Endodermal cell (in vitro differentiated cells): ENCODE measurements around the gene HPSE2. TPM values are rescaled to one million over a fixed set of nuclear protein-coding genes. Genes with fewer than 3 reads are reported as not detected.

Experiments used
- DNase-seq: peaks from one replicate; pipeline ENCODE4 v3.0.0-alpha.2; 2017
- H3K27ac ChIP-seq: 2 replicates; pipeline ENCODE4 v1.5.1; 2013; ENCODE audit warnings: mild to moderate bottlenecking, low read depth, low read length, moderate library complexity
- H3K27me3 ChIP-seq: 2 replicates; pipeline ENCODE4 v1.6.1; 2013; ENCODE audit warnings: mild to moderate bottlenecking, low read length, moderate library complexity; ENCODE audit not compliant: insufficient read depth, control insufficient read depth, poor library complexity, severe bottlenecking
- H3K36me3 ChIP-seq: 2 replicates; pipeline ENCODE4 v1.7.0; 2013; ENCODE audit warnings: mild to moderate bottlenecking, low read length, moderate library complexity; ENCODE audit not compliant: control insufficient read depth, insufficient read depth
- H3K4me1 ChIP-seq: one replicate; pipeline ENCODE4 v1.7.0; 2013; ENCODE audit warnings: low read length; ENCODE audit not compliant: control insufficient read depth, insufficient read depth
- H3K4me3 ChIP-seq: 2 replicates; pipeline ENCODE4 v1.5.1; 2013; ENCODE audit warnings: mild to moderate bottlenecking, low read length, moderate library complexity
- H3K9ac ChIP-seq: 2 replicates; pipeline ENCODE4 v1.6.1; 2013; ENCODE audit warnings: mild to moderate bottlenecking, low read length, moderate library complexity; ENCODE audit not compliant: poor library complexity, severe bottlenecking; ENCODE audit errors: extremely low read depth
- H3K9me3 ChIP-seq: 2 replicates; pipeline ENCODE4 v1.6.1; 2013; ENCODE audit warnings: mild to moderate bottlenecking, low read length, moderate library complexity; ENCODE audit not compliant: control insufficient read depth
- H3K27ac Mint-ChIP-seq: 2 replicates; pipeline ENCODE4 v1.8.0; 2020; ENCODE audit warnings: mixed read lengths
- H3K27me3 Mint-ChIP-seq: 2 replicates; pipeline ENCODE4 v1.8.0; 2021; ENCODE audit warnings: mild to moderate bottlenecking, mixed read lengths; ENCODE audit not compliant: insufficient read depth
- H3K36me3 Mint-ChIP-seq: 2 replicates; pipeline ENCODE4 v1.8.0; 2020; ENCODE audit warnings: low read depth, mixed read lengths
- H3K4me1 Mint-ChIP-seq: 2 replicates; pipeline ENCODE4 v1.8.0; 2020; ENCODE audit warnings: mixed read lengths
- H3K4me3 Mint-ChIP-seq: 2 replicates; pipeline ENCODE4 v1.8.0; 2020; ENCODE audit warnings: mild to moderate bottlenecking, moderate library complexity, mixed read lengths
- H3K9me3 Mint-ChIP-seq: 2 replicates; pipeline ENCODE4 v1.8.0; 2020; ENCODE audit warnings: mild to moderate bottlenecking, mixed read lengths
- WGBS, 2 experiments: methylation state at CpG; one replicate each; pipeline versions ENCODE4 v1.1.5 to v1.1.7; 2013; ENCODE audit warnings: missing lambda C conversion rate in 2 of 2, mixed read lengths in 1 of 2; ENCODE audit not compliant: insufficient coverage in 1 of 2, insufficient read length in 1 of 2; 5-methylcytosine and 5-hydroxymethylcytosine counted together
- total RNA-seq, 2 donors: library from RNA; stranded (reverse); fragmentation: NEBNext Ultra II Directional in 1 of 2; extraction: Animal tissue kit (Norgen Biotek cat#: 25700) in 1 of 2; gene quantifications; 2 replicates in 1 of 2; 3 replicates in 1 of 2; pipeline ENCODE4 v1.2.1, GENCODE V29; 2021
- TF ChIP-seq, protein P1 (sequence below): fragments of 200-600 bp; sonication (generic); conservative IDR thresholded peaks from 2 replicates; pipeline ENCODE4 v1.5.0; 2021; ENCODE audit warnings: antibody characterized with exemption, mild to moderate bottlenecking

HPSE2 gene
- total RNA-seq, 2 donors from 2014 or later: 0.07 to 0.11 TPM

DNA sequence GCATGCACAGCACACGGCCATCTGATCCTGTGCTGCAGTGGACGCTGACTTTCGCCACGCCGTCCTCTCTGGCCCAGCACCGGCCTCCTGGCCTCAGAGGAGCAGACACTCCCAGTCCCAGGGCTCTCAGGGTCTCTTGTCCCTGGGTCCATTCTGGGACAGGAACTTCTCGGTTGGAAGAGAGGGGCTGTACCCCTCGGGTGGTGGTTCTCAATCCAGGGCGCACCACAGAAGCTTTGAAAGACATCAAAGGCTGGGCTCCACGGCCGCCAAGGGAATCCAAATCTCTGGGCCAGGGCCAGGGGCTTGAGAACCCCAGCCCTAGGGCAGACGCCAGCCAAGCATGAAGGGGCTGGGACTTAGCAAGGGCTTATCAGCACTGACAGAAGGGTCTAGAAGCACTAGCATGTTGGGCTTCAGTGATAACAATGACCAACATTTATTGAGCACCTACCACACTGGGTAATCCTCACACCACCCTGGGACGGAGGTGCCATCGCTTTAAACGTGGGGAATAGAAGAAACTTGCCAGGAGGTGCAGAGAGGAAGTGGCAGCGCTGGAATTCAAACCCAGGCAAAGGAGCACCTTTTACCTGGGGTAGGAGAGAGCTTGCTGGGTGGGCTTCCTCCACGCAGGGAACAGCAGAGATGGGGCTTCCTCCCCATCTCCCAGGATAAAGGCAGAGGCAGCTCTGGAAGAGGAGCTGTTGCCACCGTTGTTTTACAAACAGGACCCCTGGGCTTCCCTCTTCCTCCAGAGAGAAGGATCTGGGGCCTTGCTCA, 818.9 kb downstream of the HPSE2 start:
- H3K4me3 ChIP-seq: no peak overlapping the region
- H3K4me1 Mint-ChIP-seq: peaks cover 5% of the 10 kb centered on the region
- H3K36me3 ChIP-seq: no peaks in the 10 kb centered on the region
- H3K27me3 ChIP-seq: no peaks in the 10 kb centered on the region
- no peak overlapping the region for H3K27ac ChIP-seq
- no peaks in the 10 kb centered on the region for H3K9me3 Mint-ChIP-seq
- H3K27me3 Mint-ChIP-seq: no peaks in the 10 kb centered on the region
- H3K4me3 Mint-ChIP-seq: no peak overlapping the region
- no peak for DNase-seq
- no peak overlapping the region for H3K9ac ChIP-seq
- no peaks in the 10 kb centered on the region for H3K9me3 ChIP-seq
- H3K27ac Mint-ChIP-seq: no peak overlapping the region
- no peaks in the 10 kb centered on the region for H3K4me1 ChIP-seq
- H3K36me3 Mint-ChIP-seq: peaks cover 11% of the 10 kb centered on the region
- WGBS, 2 experiments: 88 to 95% methylated on average over 11 to 18 of the region's 18 CpGs
- TF ChIP-seq, protein P1, sequence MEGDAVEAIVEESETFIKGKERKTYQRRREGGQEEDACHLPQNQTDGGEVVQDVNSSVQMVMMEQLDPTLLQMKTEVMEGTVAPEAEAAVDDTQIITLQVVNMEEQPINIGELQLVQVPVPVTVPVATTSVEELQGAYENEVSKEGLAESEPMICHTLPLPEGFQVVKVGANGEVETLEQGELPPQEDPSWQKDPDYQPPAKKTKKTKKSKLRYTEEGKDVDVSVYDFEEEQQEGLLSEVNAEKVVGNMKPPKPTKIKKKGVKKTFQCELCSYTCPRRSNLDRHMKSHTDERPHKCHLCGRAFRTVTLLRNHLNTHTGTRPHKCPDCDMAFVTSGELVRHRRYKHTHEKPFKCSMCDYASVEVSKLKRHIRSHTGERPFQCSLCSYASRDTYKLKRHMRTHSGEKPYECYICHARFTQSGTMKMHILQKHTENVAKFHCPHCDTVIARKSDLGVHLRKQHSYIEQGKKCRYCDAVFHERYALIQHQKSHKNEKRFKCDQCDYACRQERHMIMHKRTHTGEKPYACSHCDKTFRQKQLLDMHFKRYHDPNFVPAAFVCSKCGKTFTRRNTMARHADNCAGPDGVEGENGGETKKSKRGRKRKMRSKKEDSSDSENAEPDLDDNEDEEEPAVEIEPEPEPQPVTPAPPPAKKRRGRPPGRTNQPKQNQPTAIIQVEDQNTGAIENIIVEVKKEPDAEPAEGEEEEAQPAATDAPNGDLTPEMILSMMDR: no peak

DNA sequence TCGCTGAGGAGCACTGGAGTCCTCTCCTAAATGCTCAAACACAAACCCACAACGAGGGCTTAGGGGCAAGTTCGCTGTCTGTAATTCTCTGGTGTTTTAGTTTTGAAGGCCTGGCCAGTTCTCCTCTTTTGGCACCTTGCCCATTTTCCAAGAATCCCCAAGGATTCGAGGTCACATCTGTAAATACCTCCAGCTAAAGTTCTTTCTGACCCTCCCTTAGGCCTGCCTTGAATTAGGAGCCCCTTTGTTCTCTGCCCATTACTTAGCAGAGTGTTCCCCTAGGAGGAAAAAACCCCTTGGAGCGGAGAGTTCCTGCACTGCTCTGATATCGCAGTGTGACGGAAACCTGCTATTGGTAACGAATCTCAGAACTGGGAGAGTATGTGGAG, 819.9 kb downstream of the HPSE2 start:
- no peak overlapping the region for H3K4me3 Mint-ChIP-seq
- peaks cover 11% of the 10 kb centered on the region for H3K36me3 Mint-ChIP-seq
- TF ChIP-seq, protein P1: no peak
- peaks cover 5% of the 10 kb centered on the region for H3K4me1 Mint-ChIP-seq
- 54 to 82% methylated on average over 4 to 8 of the region's 8 CpGs for WGBS, 2 experiments
- H3K27ac Mint-ChIP-seq: peak overlapping the region; percentile 55
- no peaks in the 10 kb centered on the region for H3K36me3 ChIP-seq
- no peak overlapping the region for H3K4me3 ChIP-seq
- H3K9me3 ChIP-seq: no peaks in the 10 kb centered on the region
- no peaks in the 10 kb centered on the region for H3K9me3 Mint-ChIP-seq
- no peaks in the 10 kb centered on the region for H3K27me3 Mint-ChIP-seq
- DNase-seq: no peak
- H3K9ac ChIP-seq: no peak overlapping the region
- H3K27me3 ChIP-seq: no peaks in the 10 kb centered on the region
- no peaks in the 10 kb centered on the region for H3K4me1 ChIP-seq
- H3K27ac ChIP-seq: peak overlapping the region; percentile 69

DNA sequence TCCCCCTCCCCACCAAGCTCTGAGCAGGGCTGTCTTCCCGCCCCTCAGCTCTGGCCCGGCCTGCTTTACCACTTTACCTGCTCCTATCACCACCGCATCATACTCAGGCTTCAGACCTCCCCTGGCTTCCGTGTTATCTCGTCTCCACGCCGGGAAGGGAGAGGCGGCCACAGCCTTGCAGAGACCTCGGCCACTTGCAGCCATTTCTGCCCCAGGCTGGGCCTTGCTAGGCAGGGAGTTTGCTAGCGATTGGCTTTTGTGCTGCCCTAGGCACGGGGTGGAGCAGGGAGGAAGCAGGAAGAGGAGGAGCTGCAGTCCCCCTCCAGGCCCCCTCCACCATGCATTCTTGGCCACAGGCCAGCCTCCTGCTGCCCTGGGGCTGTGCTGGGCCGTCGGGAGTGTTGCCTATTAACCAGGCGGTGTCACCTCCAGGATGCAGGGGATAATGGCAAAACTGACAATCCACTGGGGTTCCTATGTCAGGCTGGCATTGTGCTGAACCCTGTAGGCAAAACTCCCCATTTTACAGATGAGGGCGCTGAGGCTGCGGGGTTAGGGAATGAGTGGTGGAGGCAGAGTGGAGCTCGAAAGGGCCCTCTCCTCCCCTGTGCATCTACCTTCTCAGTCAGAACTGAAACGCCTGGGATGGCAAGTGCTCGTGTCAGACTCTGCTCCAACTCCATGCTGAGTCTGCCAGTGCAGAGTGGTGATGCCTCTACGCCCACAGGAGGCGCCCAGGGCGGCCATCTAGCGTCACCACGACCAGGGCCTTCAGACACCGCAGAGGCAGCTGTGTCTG, 820.5 kb downstream of the HPSE2 start, which contains the start of gene PYROXD2:
TSS of gene PYROXD2 (minus strand) at position 251 of the 799 bp plus-strand sequence. CDS start at position 204, 47 bp downstream.
- Histone ChIP-seq H3K9ac (peak within 1 kb of the TSS; percentile 48), H3K9me3 (no peaks in the 10 kb centered on the region), H3K27me3 (no peaks in the 10 kb centered on the region), H3K4me1 (no peaks in the 10 kb centered on the region), H3K27ac (peak within 1 kb of the TSS; percentile 89), H3K4me3 (peak within 1 kb of the TSS; percentile 78), H3K36me3 (no peaks in the 10 kb centered on the region)
- Mint-ChIP-seq H3K4me3 (peak within 1 kb of the TSS; percentile 77), H3K36me3 (peaks cover 11% of the 10 kb centered on the region), H3K27ac (peak within 1 kb of the TSS; percentile 98), H3K27me3 (no peaks in the 10 kb centered on the region), H3K9me3 (no peaks in the 10 kb centered on the region), H3K4me1 (peaks cover 5% of the 10 kb centered on the region)
- TF ChIP-seq, protein P1: no peak
- WGBS, 2 experiments: 49 to 71% methylated on average over 9 to 25 of the region's 25 CpGs
- DNase-seq: peak; percentile 94
